Measurements from ENCODE around the gene TENM3.

TENM3 gene

DNA sequence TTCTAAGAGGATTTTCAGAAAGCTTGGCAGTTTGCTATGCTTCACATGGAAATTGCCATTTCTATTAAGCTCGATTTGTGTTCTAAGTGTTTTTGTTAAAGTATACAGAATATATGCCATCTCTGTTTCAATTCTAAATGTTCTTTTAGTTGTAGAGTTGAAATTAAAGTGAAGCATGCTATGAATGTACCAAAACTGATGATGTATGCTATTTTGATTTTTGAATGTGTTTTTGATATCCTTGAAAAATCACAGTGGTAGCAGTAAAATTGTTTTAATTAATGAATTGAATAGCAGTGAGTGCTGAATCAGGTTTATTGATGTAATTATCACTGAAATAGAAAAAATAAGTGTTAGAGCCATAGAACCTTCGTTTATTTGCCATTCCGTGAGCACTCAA lies 110.9 kb downstream of the TENM3 start:
- no peaks in the 10 kb centered on the region for H3F3A ChIP-seq (ENCODE audit: insufficient read depth)
- no peak overlapping the region for H2AFZ ChIP-seq (ENCODE audit: low read depth, low read length, severe bottlenecking)
- H3K4me2 ChIP-seq (ENCODE audit: low read depth, low read length, poor library complexity, severe bottlenecking) = no peak overlapping the region
- H3K27me3 ChIP-seq (ENCODE audit: low read length) = no peaks in the 10 kb centered on the region
- no peaks in the 10 kb centered on the region for H3K9me2 ChIP-seq (replicated peaks; ENCODE audit: insufficient read depth, low read length)
- no peaks in the 10 kb centered on the region for H3K36me3 ChIP-seq (ENCODE audit: low read length)
- H3K9me3 ChIP-seq (ENCODE audit: insufficient read depth, low read length) = no peaks in the 10 kb centered on the region
- H3K27ac ChIP-seq (ENCODE audit: low read depth, low read length) = no peak overlapping the region
- TF ChIP-seq EZH2phosphoT487 (conservative IDR thresholded peaks at IDR 0.05; ENCODE audit: low read length) = no peak
- TF ChIP-seq, protein P1, sequence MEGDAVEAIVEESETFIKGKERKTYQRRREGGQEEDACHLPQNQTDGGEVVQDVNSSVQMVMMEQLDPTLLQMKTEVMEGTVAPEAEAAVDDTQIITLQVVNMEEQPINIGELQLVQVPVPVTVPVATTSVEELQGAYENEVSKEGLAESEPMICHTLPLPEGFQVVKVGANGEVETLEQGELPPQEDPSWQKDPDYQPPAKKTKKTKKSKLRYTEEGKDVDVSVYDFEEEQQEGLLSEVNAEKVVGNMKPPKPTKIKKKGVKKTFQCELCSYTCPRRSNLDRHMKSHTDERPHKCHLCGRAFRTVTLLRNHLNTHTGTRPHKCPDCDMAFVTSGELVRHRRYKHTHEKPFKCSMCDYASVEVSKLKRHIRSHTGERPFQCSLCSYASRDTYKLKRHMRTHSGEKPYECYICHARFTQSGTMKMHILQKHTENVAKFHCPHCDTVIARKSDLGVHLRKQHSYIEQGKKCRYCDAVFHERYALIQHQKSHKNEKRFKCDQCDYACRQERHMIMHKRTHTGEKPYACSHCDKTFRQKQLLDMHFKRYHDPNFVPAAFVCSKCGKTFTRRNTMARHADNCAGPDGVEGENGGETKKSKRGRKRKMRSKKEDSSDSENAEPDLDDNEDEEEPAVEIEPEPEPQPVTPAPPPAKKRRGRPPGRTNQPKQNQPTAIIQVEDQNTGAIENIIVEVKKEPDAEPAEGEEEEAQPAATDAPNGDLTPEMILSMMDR (IDR thresholded peaks at IDR 0.05; ENCODE audit: insufficient read depth, low read length, poor library complexity, severe bottlenecking) = no peak
- H3K79me2 ChIP-seq (ENCODE audit: insufficient read depth, low read length) = no peaks in the 10 kb centered on the region
- no peak overlapping the region for H3K4me3 ChIP-seq (ENCODE audit: insufficient read depth, low read length, poor library complexity, severe bottlenecking)
- H4K20me1 ChIP-seq (ENCODE audit: low read depth, low read length) = no peaks in the 10 kb centered on the region
- no peak overlapping the region for H3K9ac ChIP-seq (ENCODE audit: low read length)

DNA sequence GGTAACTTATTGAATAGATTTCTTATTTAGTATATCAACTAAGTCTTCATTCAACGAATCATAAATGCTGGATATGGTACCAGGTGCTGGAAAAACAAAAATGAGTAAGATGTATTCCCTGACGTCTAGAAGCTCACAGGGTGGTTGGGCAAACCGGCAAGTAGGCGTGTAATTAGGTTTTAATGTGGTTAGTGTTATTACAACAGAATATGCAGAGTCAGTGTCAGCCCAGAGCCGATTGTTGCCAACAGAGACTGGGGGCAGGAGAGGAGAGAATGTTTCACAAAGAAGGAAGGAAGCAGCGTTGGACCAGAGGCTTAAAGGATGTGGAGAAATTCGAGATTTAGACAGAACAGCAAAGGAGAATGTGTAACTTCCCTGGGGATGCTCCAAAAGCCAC lies 111.7 kb downstream of the TENM3 start:
- H2AFZ ChIP-seq (ENCODE audit: low read depth, low read length, severe bottlenecking) = no peak overlapping the region
- no peak overlapping the region for H3K4me2 ChIP-seq (ENCODE audit: low read depth, low read length, poor library complexity, severe bottlenecking)
- H3K27me3 ChIP-seq (ENCODE audit: low read length) = no peaks in the 10 kb centered on the region
- H3K9ac ChIP-seq (ENCODE audit: low read length) = no peak overlapping the region
- no peaks in the 10 kb centered on the region for H3K79me2 ChIP-seq (ENCODE audit: insufficient read depth, low read length)
- H3K27ac ChIP-seq (ENCODE audit: low read depth, low read length) = no peak overlapping the region
- no peak overlapping the region for H3K4me3 ChIP-seq (ENCODE audit: insufficient read depth, low read length, poor library complexity, severe bottlenecking)
- H3K9me3 ChIP-seq (ENCODE audit: insufficient read depth, low read length) = no peaks in the 10 kb centered on the region
- no peaks in the 10 kb centered on the region for H3K36me3 ChIP-seq (ENCODE audit: low read length)
- H4K20me1 ChIP-seq (ENCODE audit: low read depth, low read length) = no peaks in the 10 kb centered on the region
- H3F3A ChIP-seq (ENCODE audit: insufficient read depth) = no peaks in the 10 kb centered on the region
- TF ChIP-seq EZH2phosphoT487 (conservative IDR thresholded peaks at IDR 0.05; ENCODE audit: low read length) = no peak
- TF ChIP-seq, protein P1 (IDR thresholded peaks at IDR 0.05; ENCODE audit: insufficient read depth, low read length, poor library complexity, severe bottlenecking) = no peak
- no peaks in the 10 kb centered on the region for H3K9me2 ChIP-seq (replicated peaks; ENCODE audit: insufficient read depth, low read length)

DNA sequence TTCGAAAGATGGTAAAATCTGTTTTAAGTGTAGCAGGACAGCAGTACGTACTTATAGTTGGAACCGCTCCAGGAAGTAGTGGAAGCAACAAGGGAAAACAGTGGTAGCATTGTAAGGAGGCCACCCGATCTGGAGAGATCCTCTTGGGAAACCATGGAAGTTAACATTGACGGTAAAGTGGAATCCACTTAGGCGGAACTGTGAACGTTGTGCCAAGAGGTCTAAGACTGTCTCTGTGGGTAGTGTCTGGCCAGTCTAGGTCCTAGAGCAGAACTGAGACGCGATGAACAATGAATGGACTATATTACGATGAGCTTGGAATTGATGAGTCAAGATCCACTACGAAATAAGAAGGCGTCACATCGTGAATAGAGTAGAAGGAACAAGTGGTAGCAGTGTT lies 124.0 kb downstream of the TENM3 start:
- Histone ChIP-seq H3K27ac (ENCODE audit: low read depth, low read length) (no peak overlapping the region), H2AFZ (ENCODE audit: low read depth, low read length, severe bottlenecking) (no peak overlapping the region), H3K9ac (ENCODE audit: low read length) (no peak overlapping the region), H3F3A (ENCODE audit: insufficient read depth) (no peaks in the 10 kb centered on the region), H3K27me3 (ENCODE audit: low read length) (no peaks in the 10 kb centered on the region), H4K20me1 (ENCODE audit: low read depth, low read length) (no peaks in the 10 kb centered on the region), H3K4me3 (ENCODE audit: insufficient read depth, low read length, poor library complexity, severe bottlenecking) (no peak overlapping the region), H3K9me2 (replicated peaks; ENCODE audit: insufficient read depth, low read length) (no peaks in the 10 kb centered on the region), H3K9me3 (ENCODE audit: insufficient read depth, low read length) (no peaks in the 10 kb centered on the region), H3K36me3 (ENCODE audit: low read length) (no peaks in the 10 kb centered on the region), H3K79me2 (ENCODE audit: insufficient read depth, low read length) (no peaks in the 10 kb centered on the region), H3K4me2 (ENCODE audit: low read depth, low read length, poor library complexity, severe bottlenecking) (no peak overlapping the region)
- TF ChIP-seq, protein P1 (IDR thresholded peaks at IDR 0.05; ENCODE audit: insufficient read depth, low read length, poor library complexity, severe bottlenecking) = no peak
- no peak for TF ChIP-seq EZH2phosphoT487 (conservative IDR thresholded peaks at IDR 0.05; ENCODE audit: low read length)
